Spinal cord (tissue), 10 donors: ENCODE results near the gene GPANK1. TPM values are rescaled to one million over a fixed set of nuclear protein-coding genes. Genes with fewer than 3 reads are reported as not detected.

Experiments used
- DNase-seq, 6 donors: peaks; one replicate each; pipeline versions ENCODE4 v3.0.0 to v3.0.0-alpha.2; 2013 to 2015; ENCODE audit warnings: low spot score in 6 of 6, low read depth in 4 of 6
- H3K27ac ChIP-seq: one replicate; pipeline ENCODE4 v1.5.1; 2013; ENCODE audit warnings: low read depth, low read length, control low read depth
- H3K27me3 ChIP-seq: one replicate; pipeline ENCODE4 v1.6.1; 2013; ENCODE audit warnings: low read length; ENCODE audit not compliant: control insufficient read depth, insufficient read depth
- H3K36me3 ChIP-seq: one replicate; pipeline ENCODE4 v1.6.1; 2013; ENCODE audit warnings: low read length; ENCODE audit not compliant: control insufficient read depth, insufficient read depth
- H3K4me1 ChIP-seq: one replicate; pipeline ENCODE4 v1.6.1; 2013; ENCODE audit warnings: low read length; ENCODE audit not compliant: control insufficient read depth, insufficient read depth
- H3K4me3 ChIP-seq: one replicate; pipeline ENCODE4 v1.5.1; 2013; ENCODE audit warnings: low read depth, low read length, control low read depth
- H3K9me3 ChIP-seq: one replicate; pipeline ENCODE4 v1.6.1; 2013; ENCODE audit warnings: low read length; ENCODE audit not compliant: control insufficient read depth, insufficient read depth
- WGBS: methylation state at CpG from one replicate; pipeline ENCODE4 v1.1.5; 2013; ENCODE audit warnings: missing lambda C conversion rate; ENCODE audit not compliant: insufficient coverage; 5-methylcytosine and 5-hydroxymethylcytosine counted together
- polyA plus RNA-seq, 2 donors: library from polyadenylated mRNA; unstranded; fragments of 120-200 nt; gene quantifications; one replicate each; pipeline ENCODE4 v1.2.1, GENCODE V29; 2013; ENCODE audit not compliant: insufficient read length in 2 of 2
- total RNA-seq, 2 donors: library from RNA; depleted of rRNA in 1 of 2; stranded (reverse); fragments of 120-200 nt in 1 of 2; fragments of >200 nt in 1 of 2; gene quantifications; one replicate each; pipeline versions ENCODE4 v1.2.3 to v1.2.4, GENCODE V29; 2013 to 2014
- donor health status: healthy.

GPANK1 gene
- total and polyA plus RNA-seq, 4 donors = 9.1 to 19.9 (median 16.1) TPM

DNA sequence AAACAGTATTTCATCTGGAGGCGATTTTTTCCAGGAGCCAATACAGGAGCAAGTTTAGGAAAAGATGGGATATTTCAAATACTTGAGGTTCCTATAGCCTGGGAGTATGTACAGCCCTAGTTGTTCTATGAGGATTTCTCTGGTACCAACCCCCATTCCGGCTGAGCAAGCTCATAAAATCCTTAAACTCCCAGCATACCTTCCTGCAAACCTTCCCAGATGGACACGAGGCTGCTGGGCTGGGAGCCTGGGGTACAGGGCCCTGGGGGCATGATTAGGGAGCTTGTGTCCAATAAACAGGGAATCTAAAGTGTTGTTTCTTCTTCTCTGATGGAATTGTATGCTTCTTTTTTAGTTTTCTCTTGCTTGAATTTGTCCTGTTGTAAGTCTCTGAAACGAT, 42.8 kb downstream of the GPANK1 start:
- peaks cover 13% of the 10 kb centered on the region for H3K4me1 ChIP-seq
- no peak for DNase-seq
- WGBS = 29% methylated on average over 1 of the region's 4 CpGs

DNA sequence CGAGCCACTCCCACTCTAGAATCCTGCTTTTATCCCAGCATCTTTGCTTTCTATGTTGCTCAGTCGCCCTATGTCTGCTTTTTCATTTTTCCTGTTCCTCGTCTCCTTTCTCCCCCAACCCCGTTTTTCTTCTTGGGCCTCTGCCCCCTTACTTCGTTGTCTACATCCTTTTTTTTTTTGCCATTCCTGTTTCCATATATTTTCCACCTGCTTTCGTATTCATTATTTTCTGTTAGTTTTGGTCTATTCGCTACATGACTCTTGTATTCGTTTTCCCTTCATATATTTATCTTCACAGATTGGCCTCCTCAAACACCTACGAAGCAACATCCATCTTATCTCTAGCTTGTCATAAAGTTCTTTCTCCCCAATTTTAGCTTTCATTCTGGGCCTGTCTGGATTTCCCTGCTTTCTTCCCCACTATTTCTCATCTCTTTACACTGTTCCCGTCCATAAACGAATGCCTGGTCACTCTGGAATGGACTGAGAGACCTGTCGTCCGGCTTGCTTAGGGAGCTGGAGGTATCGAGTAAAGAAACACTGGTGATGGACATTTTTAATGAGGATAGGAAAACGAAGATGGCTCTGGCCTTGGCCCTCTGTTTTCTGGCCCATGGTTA, 43.4 kb downstream of the GPANK1 start:
- Histone ChIP-seq H3K27me3 (no peaks in the 10 kb centered on the region), H3K4me1 (peaks cover 13% of the 10 kb centered on the region), H3K36me3 (peaks cover 40% of the 10 kb centered on the region), H3K4me3 (peak overlapping the region; percentile 99), H3K9me3 (no peaks in the 10 kb centered on the region), H3K27ac (peak overlapping the region; percentile 100)
- WGBS = 3% methylated on average over 12 of the region's 15 CpGs
- DNase-seq = peak in 3 of 6 donors; percentile 3 to 19 (median 5)

More for the DNA sequence above, 42.8 kb downstream of the GPANK1 start:
- Histone ChIP-seq H3K4me3 (peak overlapping the region; percentile 99), H3K9me3 (no peaks in the 10 kb centered on the region), H3K27ac (peak overlapping the region; percentile 100), H3K27me3 (no peaks in the 10 kb centered on the region), H3K36me3 (peaks cover 46% of the 10 kb centered on the region)

DNA sequence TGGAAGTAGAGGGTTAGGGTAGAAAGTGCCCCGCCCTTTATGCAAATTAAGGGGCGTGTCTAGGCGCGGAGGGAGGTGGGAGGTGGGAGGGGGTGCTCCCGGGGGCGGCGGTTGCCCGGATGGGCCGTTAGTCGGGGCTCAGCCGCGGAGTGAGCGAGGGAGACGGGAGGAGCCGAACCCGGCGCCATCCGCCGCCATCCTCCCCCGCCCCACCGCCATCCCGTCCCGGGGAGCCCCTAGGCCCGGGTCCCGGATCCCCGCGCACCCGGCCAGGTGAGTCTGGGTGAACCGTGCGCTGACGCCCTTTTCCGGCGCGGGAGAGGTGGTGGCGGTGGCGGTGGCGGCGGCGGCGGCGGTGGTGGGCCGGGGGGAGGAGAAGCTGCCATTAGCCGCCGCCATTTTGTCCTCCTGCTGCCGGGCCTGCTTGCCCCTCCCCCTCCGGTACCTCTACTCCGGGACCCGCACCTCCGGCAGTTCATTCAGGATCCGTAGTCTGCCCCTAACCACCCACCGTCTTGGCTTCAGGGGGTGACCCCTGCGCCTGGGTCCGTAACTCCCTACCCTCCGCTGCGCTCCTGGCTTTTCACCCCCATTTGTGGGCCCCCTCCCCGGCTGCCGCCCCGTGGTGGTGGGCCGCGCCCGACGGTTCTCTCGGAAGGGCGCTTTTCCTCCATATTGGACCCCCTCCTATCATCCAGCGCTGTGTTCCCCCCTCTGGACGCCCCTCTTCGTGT, 44.0 kb downstream of the GPANK1 start, which contains the start of gene PRRC2A:
Gene PRRC2A, plus strand, starts transcription at position 130 of the 734 bp plus-strand sequence. CDS start 2,075 bp downstream, outside the sequence.
- peak within 1 kb of the TSS; percentile 100 for H3K27ac ChIP-seq
- DNase-seq = peak in 5 of 6 donors; percentile 22 to 92 (median 62)
- peak within 1 kb of the TSS; percentile 99 for H3K4me3 ChIP-seq
- no peaks in the 10 kb centered on the region for H3K27me3 ChIP-seq
- under 1% methylated on average over 53 of the region's 67 CpGs for WGBS
- no peaks in the 10 kb centered on the region for H3K9me3 ChIP-seq
- peaks cover 33% of the 10 kb centered on the region for H3K36me3 ChIP-seq
- H3K4me1 ChIP-seq = peaks cover 13% of the 10 kb centered on the region

- Histone ChIP-seq H3K4me3 (peak overlapping the region; percentile 99), H3K27me3 (no peaks in the 10 kb centered on the region), H3K4me1 (peaks cover 13% of the 10 kb centered on the region), H3K36me3 (peaks cover 26% of the 10 kb centered on the region), H3K9me3 (no peaks in the 10 kb centered on the region), H3K27ac (peak overlapping the region; percentile 100)
- DNase-seq = peak; percentile 96 to 100 (median 97)
- WGBS = 0% methylated on average over 41 of the region's 50 CpGs
Observed at GRCh38 chr6:31619805-31620585, 44.8 kb downstream of the GPANK1 start.

DNA sequence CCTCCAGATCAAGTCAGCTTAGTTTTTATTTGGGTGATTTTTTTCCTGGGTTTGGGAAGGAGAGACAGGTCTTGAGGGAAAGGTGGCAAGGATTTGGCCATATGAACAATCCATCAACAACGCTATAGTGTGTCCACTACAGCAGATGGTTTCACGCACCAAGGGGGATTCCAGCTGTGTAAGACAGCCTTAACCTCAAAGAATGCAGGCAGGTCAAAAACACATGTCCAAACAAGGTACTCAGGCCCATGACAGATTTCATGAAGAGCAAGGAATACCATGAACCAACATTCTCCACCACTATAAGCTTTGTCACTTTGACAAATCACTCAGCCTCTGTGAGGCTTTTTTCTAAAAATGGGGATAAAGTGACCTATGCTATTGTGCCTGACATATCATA, 47.8 kb downstream of the GPANK1 start:
- Histone ChIP-seq H3K27me3 (no peaks in the 10 kb centered on the region), H3K27ac (no peak overlapping the region), H3K4me1 (peaks cover 7% of the 10 kb centered on the region), H3K9me3 (no peaks in the 10 kb centered on the region), H3K36me3 (no peaks in the 10 kb centered on the region), H3K4me3 (no peak overlapping the region)
- DNase-seq = no peak
- 50% methylated on average over 1 of the region's 2 CpGs for WGBS

DNA sequence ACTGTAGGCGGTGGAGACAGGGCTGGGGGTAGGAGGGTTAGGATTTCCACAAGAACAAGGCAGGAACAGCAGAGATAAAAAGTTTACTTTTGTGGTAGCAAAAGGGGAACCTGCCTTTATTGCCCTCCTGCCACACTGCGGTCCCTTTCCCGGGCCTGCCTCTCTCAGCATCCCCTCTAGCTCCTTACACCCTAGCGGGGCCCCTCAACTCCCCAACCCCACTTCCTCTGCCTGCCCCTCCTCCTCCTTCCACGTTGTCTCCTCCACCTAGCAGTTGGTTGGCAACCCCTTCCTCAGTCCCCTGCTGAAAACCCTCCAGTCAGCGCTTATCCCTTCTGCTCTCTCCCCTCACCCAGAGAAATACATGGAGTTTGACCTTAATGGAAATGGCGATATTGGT, 49.0 kb downstream of the GPANK1 start:
- Histone ChIP-seq H3K36me3 (no peaks in the 10 kb centered on the region), H3K9me3 (no peaks in the 10 kb centered on the region), H3K4me1 (peaks cover 3% of the 10 kb centered on the region), H3K27me3 (no peaks in the 10 kb centered on the region), H3K4me3 (no peak overlapping the region), H3K27ac (no peak overlapping the region)
- 38% methylated on average over 5 of the region's 7 CpGs for WGBS
- DNase-seq = no peak

DNA sequence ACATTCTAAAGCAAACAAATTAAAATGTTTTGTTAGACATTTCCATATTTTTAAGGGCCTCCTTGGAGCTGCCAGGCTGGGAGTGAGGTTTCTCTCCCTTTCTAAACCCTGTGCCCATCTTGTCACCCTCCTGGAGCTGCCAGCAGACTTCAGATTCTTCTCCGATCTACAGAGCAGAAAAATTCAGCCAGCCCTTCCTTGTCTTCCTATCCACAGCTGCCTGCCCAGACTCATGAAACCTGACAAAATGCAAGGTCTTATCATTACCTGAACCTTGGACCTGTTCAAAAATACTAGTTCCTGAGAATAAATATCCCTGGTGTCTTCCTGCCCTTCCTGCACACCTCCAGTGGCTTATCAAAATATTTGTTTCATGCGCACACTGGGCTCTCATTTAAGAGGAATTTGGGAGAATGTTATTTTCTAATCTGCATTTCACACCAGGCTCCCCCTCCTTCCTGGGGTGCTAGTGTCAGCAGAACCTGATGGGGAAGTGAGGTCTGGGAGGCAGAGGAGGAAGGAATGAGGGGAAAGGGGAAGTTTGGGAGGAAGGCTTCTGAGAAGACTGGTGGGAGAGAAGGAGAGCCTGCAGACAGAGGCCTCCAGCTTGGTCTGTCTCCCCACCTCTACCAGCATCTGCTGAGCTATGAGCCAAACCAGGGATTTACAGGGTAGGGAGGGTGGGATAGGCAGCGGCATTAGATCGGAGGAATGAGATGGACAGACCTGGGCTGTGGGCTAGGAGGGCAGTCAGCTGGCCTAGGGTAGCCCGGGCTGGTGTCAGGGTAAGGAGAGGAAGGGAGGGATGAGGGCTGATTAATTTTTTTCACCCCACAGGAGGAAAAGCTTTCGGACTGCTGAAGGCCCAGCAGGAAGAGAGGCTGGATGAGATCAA, 49.9 kb downstream of the GPANK1 start, which contains the start of gene AIF1:
Gene AIF1, plus strand, starts transcription at position 551 of the 895 bp plus-strand sequence. Its CDS starts 96 bp downstream, at position 647.
- no peaks in the 10 kb centered on the region for H3K27me3 ChIP-seq
- WGBS = 100% methylated on average over 1 of the region's 6 CpGs
- no peaks in the 10 kb centered on the region for H3K9me3 ChIP-seq
- peaks cover 3% of the 10 kb centered on the region for H3K4me1 ChIP-seq
- no peak within 1 kb of the TSS for H3K27ac ChIP-seq
- H3K36me3 ChIP-seq = no peaks in the 10 kb centered on the region
- DNase-seq = no peak
- no peak within 1 kb of the TSS for H3K4me3 ChIP-seq

- H3K9me3 ChIP-seq = no peaks in the 10 kb centered on the region
- H3K36me3 ChIP-seq = no peaks in the 10 kb centered on the region
- no peaks in the 10 kb centered on the region for H3K27me3 ChIP-seq
- no peak for DNase-seq
- no peak overlapping the region for H3K4me3 ChIP-seq
- no peak overlapping the region for H3K27ac ChIP-seq
- 71% methylated on average over 1 of the region's 8 CpGs for WGBS
- no peaks in the 10 kb centered on the region for H3K4me1 ChIP-seq
Observed at GRCh38 chr6:31614075-31614619, 50.6 kb downstream of the GPANK1 start.
